Nephron (organoid): ENCODE measurements around the gene WBP1L.
"Not testable (repeated sequence)": the region's sequence is repeated elsewhere in the genome, so short reads cannot be mapped to it uniquely, and the experiment has no call there.

Source experiments
- H3K27ac Mint-ChIP-seq, 3 experiments: 2 replicates each; pipeline ENCODE4 v1.8.0; 2020; ENCODE audit warnings: mixed read lengths in 3 of 3, mild to moderate bottlenecking in 2 of 3, moderate library complexity in 1 of 3
- H3K27me3 Mint-ChIP-seq: 2 replicates; pipeline ENCODE4 v1.8.0; 2021; ENCODE audit warnings: low read depth, mild to moderate bottlenecking, moderate library complexity, mixed read lengths
- H3K36me3 Mint-ChIP-seq: 2 replicates; pipeline ENCODE4 v1.8.0; 2020; ENCODE audit warnings: low read depth, mixed read lengths
- H3K4me1 Mint-ChIP-seq: 2 replicates; pipeline ENCODE4 v1.8.0; 2020; ENCODE audit warnings: mixed read lengths
- H3K4me3 Mint-ChIP-seq, 3 experiments: 2 replicates each; pipeline ENCODE4 v1.8.0; 2020; ENCODE audit warnings: mild to moderate bottlenecking in 3 of 3, mixed read lengths in 3 of 3, moderate library complexity in 2 of 3
- H3K9me3 Mint-ChIP-seq: 2 replicates; pipeline ENCODE4 v1.8.0; 2020; ENCODE audit warnings: mixed read lengths
- TF ChIP-seq, protein P1 (sequence below), 3 experiments: fragments of 200-600 bp; sonication (generic); IDR thresholded peaks; one replicate each; pipeline ENCODE4 v1.5.0; 2021; ENCODE audit warnings: antibody characterized with exemption in 3 of 3; ENCODE audit not compliant: unreplicated experiment in 3 of 3

The WBP1L gene

DNA sequence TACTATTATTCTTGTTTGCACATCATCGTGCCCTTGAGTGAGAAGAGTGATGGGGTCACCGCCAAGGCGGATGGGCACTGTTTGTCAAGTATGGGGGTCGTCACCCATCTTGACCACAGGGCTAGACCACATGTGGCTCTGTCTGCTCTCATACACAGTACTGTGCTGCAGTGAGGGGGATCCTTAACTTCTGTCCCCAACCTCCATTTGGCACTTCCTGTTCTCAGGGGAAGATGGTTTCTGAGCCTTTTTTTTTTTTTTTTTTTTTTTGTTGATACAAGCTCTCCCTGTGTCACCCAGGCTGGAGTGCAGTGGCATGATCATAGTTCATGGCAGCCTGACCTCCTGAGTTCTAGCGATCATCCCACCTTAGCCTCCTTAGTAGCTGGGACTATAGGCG, 13.6 kb downstream of the WBP1L start:
- TF ChIP-seq, protein P1, sequence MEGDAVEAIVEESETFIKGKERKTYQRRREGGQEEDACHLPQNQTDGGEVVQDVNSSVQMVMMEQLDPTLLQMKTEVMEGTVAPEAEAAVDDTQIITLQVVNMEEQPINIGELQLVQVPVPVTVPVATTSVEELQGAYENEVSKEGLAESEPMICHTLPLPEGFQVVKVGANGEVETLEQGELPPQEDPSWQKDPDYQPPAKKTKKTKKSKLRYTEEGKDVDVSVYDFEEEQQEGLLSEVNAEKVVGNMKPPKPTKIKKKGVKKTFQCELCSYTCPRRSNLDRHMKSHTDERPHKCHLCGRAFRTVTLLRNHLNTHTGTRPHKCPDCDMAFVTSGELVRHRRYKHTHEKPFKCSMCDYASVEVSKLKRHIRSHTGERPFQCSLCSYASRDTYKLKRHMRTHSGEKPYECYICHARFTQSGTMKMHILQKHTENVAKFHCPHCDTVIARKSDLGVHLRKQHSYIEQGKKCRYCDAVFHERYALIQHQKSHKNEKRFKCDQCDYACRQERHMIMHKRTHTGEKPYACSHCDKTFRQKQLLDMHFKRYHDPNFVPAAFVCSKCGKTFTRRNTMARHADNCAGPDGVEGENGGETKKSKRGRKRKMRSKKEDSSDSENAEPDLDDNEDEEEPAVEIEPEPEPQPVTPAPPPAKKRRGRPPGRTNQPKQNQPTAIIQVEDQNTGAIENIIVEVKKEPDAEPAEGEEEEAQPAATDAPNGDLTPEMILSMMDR (IDR thresholded peaks at IDR 0.05; ENCODE audit: unreplicated experiment in 3 of 3): no peak
- Mint-ChIP-seq H3K27me3 (no peaks in the 10 kb centered on the region), H3K36me3 (peaks cover 4% of the 10 kb centered on the region), H3K4me3 (no peak overlapping the region), H3K9me3 (no peaks in the 10 kb centered on the region), H3K27ac (peak overlapping the region; percentile 53 to 72 (median 67)), H3K4me1 (peaks cover 53% of the 10 kb centered on the region)

DNA sequence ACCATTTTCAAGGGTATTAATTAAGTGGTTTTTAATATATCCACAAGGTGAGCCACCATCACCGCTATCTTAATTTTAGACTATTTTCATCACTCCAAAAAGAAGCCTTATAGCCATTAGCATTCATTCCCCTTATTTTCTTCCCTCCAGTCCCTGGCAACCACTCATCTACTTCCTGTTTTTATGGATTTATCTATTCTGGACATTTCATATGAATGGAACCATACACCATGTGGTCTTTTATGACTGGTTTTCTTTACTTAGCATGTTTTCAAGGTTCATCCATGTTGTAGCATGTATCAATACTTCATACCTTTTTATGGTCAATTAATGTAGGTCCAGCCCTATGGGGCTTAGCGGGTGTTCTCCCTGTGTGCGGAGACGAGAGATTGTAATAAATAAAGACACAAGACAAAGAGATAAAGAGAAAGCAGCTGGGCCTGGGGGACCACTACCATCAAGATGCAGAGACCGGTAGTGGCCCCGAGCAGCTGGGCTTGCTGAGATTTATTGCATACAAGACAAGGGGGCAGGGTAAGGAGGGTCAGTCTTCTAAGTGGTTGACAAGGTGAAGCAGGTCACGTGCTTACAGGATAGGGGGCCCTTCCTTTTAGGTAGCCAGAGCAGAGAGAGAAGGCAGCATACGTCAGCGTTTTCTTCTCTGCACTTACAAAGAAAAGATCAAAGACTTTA, 14.6 kb downstream of the WBP1L start:
- TF ChIP-seq, protein P1 (IDR thresholded peaks at IDR 0.05; ENCODE audit: unreplicated experiment in 3 of 3): no peak
- H3K4me3 Mint-ChIP-seq: peak overlapping the region; percentile 22 to 63 (median 53)

DNA sequence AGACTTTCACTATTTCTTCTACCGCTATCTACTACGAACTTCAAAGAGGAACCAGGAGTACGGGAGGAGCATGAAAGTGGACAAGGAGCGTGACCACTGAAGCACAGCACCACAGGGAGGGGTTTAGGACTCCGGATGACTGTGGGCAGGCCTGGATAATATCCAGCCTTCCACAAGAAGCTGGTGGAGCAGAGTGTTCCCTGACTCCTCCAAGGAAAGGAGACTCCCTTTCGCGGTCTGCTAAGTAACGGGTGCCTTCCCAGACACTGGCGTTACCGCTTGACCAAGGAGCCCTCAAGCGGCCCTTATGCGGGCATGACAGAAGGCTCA, 15.2 kb downstream of the WBP1L start:
- Mint-ChIP-seq H3K4me1 (peaks cover 50% of the 10 kb centered on the region), H3K4me3 (peak overlapping the region; percentile 22 to 63 (median 53)), H3K27ac (peak overlapping the region; percentile 86 to 93 (median 91))
- H3K9me3 Mint-ChIP-seq, H3K36me3 Mint-ChIP-seq, H3K27me3 Mint-ChIP-seq: not testable (repeated sequence)

More for the DNA sequence above, 14.6 kb downstream of the WBP1L start:
- Mint-ChIP-seq H3K27ac (peak overlapping the region; percentile 86 to 93 (median 91)), H3K4me1 (peaks cover 53% of the 10 kb centered on the region), H3K27me3 (no peaks in the 10 kb centered on the region), H3K36me3 (peaks cover 4% of the 10 kb centered on the region), H3K9me3 (no peaks in the 10 kb centered on the region)

DNA sequence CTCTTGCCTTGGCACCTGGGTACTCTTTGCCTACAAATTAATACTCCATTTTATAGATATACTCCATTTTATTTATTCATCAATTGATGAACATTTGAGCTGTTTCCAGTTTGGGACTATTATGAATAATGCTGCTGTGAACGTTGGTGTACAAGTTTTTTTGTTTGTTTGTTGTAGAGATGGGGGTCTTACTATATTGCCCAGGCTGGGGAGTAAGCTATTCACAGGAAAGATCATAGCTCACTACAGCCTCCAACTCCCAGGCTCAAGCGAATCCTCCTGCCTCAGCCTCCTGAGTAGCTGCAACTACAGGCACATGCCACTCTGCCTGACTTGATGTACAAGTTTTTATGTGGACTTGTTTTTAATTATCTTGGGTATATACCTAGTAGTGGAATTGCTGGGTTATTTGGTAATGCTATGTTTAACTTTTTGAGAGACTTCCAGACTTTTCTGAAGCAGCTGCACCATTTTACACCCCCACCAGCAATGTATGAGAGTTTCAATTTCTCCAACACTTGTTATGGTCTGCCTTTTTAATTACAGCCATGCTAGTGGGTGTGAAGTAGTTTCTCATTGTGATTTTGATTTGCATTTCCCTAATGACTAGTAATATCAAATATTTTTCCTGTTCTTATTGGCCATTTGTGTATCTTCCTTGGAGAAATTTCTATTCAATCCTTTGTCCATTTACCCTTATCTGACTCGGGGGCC, 15.9 kb downstream of the WBP1L start:
- Mint-ChIP-seq H3K4me3 (peak overlapping the region in 1 of 3 experiments; percentile 24), H3K27ac (peak overlapping the region; percentile 86 to 93 (median 91)), H3K9me3 (no peaks in the 10 kb centered on the region), H3K36me3 (peaks cover 4% of the 10 kb centered on the region), H3K4me1 (peaks cover 54% of the 10 kb centered on the region), H3K27me3 (no peaks in the 10 kb centered on the region)
- TF ChIP-seq, protein P1 (IDR thresholded peaks at IDR 0.05; ENCODE audit: unreplicated experiment in 3 of 3): no peak

DNA sequence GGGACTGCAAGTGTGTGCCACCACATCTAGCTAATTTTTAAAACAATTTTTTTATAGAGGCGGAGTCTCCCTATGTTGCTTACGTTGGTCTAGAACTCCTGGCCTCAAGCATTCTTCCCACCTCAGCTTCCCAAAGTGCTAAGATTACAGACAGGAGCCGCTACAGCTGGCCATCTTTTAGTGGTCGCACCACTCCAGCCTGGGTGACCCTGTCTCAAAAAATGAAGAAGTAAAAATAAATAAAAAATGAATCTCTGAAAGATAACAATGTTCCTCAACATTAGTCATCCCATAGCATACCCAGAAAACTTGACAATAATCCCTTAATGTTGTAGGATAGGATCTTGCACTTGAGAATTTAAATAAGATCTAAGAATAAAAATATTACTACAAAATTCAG, 18.2 kb downstream of the WBP1L start:
- Mint-ChIP-seq H3K9me3 (no peaks in the 10 kb centered on the region), H3K27ac (peak overlapping the region; percentile 88 to 98 (median 97)), H3K4me3 (no peak overlapping the region), H3K36me3 (peaks cover 5% of the 10 kb centered on the region), H3K4me1 (peaks cover 68% of the 10 kb centered on the region), H3K27me3 (no peaks in the 10 kb centered on the region)
- TF ChIP-seq, protein P1 (IDR thresholded peaks at IDR 0.05; ENCODE audit: unreplicated experiment in 3 of 3): no peak

DNA sequence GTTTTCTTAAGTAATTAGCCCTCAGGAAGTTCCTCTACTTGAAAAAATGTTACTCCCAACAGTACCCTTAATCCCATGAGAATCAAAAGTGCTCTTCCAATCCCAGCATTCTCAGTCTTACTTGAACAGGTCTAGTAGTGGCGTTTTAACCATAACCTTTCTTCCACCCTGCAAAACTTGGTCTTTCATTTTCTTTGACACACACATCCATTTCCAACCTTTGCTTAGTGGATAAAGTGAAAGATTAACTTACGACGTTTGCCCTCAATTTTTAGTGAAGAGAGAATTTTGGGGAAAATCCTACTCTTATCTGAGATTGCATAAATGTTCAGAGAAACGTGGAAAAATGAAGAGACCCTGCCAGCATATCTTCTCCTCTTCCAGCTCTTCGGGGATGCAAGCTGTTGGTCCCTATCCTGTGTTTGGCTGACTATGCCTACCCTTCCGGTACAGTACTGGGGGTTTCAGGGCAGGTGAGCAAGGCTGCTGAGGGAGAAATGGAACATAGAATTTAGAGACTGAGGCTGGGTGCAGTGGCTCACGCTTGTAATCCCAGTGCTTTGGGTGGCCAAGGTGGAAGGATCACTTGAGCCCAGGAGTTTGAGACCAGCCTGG, 18.8 kb downstream of the WBP1L start:
- peaks cover 5% of the 10 kb centered on the region for H3K36me3 Mint-ChIP-seq
- peak overlapping the region; percentile 88 to 98 (median 97) for H3K27ac Mint-ChIP-seq
- no peaks in the 10 kb centered on the region for H3K27me3 Mint-ChIP-seq
- H3K4me3 Mint-ChIP-seq: peak overlapping the region in 1 of 3 experiments; percentile 58
- H3K9me3 Mint-ChIP-seq: no peaks in the 10 kb centered on the region
- peaks cover 69% of the 10 kb centered on the region for H3K4me1 Mint-ChIP-seq
- TF ChIP-seq, protein P1 (IDR thresholded peaks at IDR 0.05; ENCODE audit: unreplicated experiment in 3 of 3): no peak
